HG03175 (cell line): Measurements from ENCODE around the gene GMNN.
A peak's percentile ranks its signal among the peaks of the same experiment; 100 is the strongest.
"Not testable (repeated sequence)": the region's sequence is repeated elsewhere in the genome, so short reads cannot be mapped to it uniquely, and the experiment has no call there.

Experiments
- ATAC-seq: cut with Tn5 transposase; IDR thresholded peaks from one replicate; pipeline ENCODE4 v1.9.1; 2021; ENCODE audit warnings: mild to moderate bottlenecking, moderate library complexity; ENCODE audit not compliant: unreplicated experiment

The GMNN gene

GRCh38 chr6:24774696-24775519, at the start of gene GMNN:
Gene GMNN, plus strand, starts transcription at chr6:24774937. Its CDS starts 2,310 bp downstream, at chr6:24777247.
- peak; percentile 93 for ATAC-seq

- not testable (repeated sequence) for ATAC-seq
These were observed 44.1 kb upstream of the GMNN start for GRCh38 chr6:24730653-24731052.

- ATAC-seq: not testable (repeated sequence)
These were observed 43.1 kb upstream of the GMNN start for GRCh38 chr6:24731456-24732134.

GRCh38 chr6:24734166-24734565, 40.6 kb upstream of the GMNN start:
- no peak for ATAC-seq

GRCh38 chr6:24734710-24735109, 40.0 kb upstream of the GMNN start:
- ATAC-seq: not testable (repeated sequence)

GRCh38 chr6:24738741-24739140, 36.0 kb upstream of the GMNN start:
- ATAC-seq: no peak

GRCh38 chr6:24740861-24741260, 33.9 kb upstream of the GMNN start:
- no peak for ATAC-seq

GRCh38 chr6:24742216-24742738, 32.5 kb upstream of the GMNN start:
- no peak for ATAC-seq

- peak; percentile 82 for ATAC-seq
These were observed 31.3 kb upstream of the GMNN start for GRCh38 chr6:24743265-24743943.

- ATAC-seq: peak; percentile 52
These were observed 30.8 kb upstream of the GMNN start for GRCh38 chr6:24743944-24744335.

- ATAC-seq: no peak
These were observed 29.8 kb upstream of the GMNN start for GRCh38 chr6:24744911-24745310.

GRCh38 chr6:24749297-24749696, 25.4 kb upstream of the GMNN start:
- ATAC-seq: no peak

- ATAC-seq: not testable (repeated sequence)
These were observed 23.9 kb upstream of the GMNN start for GRCh38 chr6:24750878-24751277.

- no peak for ATAC-seq
These were observed 22.2 kb upstream of the GMNN start for GRCh38 chr6:24752503-24752902.

GRCh38 chr6:24752917-24753492, 21.7 kb upstream of the GMNN start:
- no peak for ATAC-seq

GRCh38 chr6:24753545-24753944, 21.2 kb upstream of the GMNN start:
- no peak for ATAC-seq

GRCh38 chr6:24754378-24754777, 20.4 kb upstream of the GMNN start:
- not testable (repeated sequence) for ATAC-seq

GRCh38 chr6:24755279-24755678, 19.5 kb upstream of the GMNN start:
- no peak for ATAC-seq

GRCh38 chr6:24757611-24758010, 17.1 kb upstream of the GMNN start:
- ATAC-seq: no peak

GRCh38 chr6:24759718-24760117, 15.0 kb upstream of the GMNN start:
- no peak for ATAC-seq

GRCh38 chr6:24760210-24760609, 14.5 kb upstream of the GMNN start:
- ATAC-seq: no peak
